ENCODE data around the gene ADO. TPM values are rescaled to one million over a fixed set of nuclear protein-coding genes. Genes with fewer than 3 reads are reported as not detected.

The ADO gene
- total and polyA plus RNA-seq, 9 of the 15 experiments (the other 6 are each of a cell fraction or from before 2014, with no cell fraction given), result 3.0 to 20.0 (median 16.1) TPM

DNA sequence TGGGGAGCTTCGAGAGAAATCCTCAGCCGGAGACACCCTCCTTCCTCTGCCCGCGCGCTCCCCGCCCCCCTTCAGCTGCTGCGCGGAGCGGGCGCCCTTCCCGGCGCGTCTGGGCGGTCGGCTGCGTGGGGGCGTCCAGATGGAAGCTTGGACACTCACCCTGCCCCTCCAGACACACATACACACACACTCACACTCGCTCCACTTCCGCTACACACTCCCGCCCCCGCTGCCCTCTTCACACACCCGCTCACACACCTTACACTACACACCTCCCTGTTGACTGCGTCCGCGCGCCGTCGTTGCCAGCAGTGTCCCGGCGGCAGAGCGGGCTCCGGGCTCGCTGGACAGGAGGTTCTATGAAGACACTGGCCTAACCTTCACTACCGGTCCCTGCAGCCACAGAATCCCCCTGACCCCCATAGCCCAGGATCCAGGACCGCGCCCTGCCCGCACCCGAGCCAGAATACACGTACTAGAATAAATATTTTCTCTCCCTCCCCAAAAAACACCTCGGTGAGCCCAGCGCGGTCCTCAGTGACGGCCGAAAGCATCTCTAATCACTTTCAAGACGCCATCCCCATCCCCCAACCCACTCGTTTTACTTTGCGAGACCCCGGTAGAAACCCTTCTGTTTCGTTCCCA lies 12.7 kb downstream of the ADO start (continued):
- TF ChIP-seq, protein P1, sequence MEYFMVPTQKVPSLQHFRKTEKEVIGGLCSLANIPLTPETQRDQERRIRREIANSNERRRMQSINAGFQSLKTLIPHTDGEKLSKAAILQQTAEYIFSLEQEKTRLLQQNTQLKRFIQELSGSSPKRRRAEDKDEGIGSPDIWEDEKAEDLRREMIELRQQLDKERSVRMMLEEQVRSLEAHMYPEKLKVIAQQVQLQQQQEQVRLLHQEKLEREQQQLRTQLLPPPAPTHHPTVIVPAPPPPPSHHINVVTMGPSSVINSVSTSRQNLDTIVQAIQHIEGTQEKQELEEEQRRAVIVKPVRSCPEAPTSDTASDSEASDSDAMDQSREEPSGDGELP (CRISPR knock-in tag; IDR thresholded peaks at IDR 0.05; ENCODE audit: borderline replicate concordance), result peak; percentile 81; the same call in 1 of the 2 replicates
- TF ChIP-seq KDM5B (IDR thresholded peaks at IDR 0.05; ENCODE audit: insufficient replicate concordance, low read depth, low read length) (peak; percentile 36), E2F8 (IDR thresholded peaks at IDR 0.05; ENCODE audit: low read depth, partially characterized antibody) (peak; percentile 36), GATAD2B (IDR thresholded peaks at IDR 0.05; ENCODE audit: borderline replicate concordance) (no peak), SMAD3 (CRISPR knock-in tag; conservative IDR thresholded peaks at IDR 0.05) (no peak), ZEB2 (IDR thresholded peaks at IDR 0.05) (peak; percentile 35; the same call in 1 of the 2 replicates), KAT2B (IDR thresholded peaks at IDR 0.05; ENCODE audit: low read depth, low read length) (no peak), GTF2A2 (tag; IDR thresholded peaks at IDR 0.05) (no peak), JUNB (CRISPR knock-in tag; conservative IDR thresholded peaks at IDR 0.05) (no peak), ZNF444 (CRISPR knock-in tag; IDR thresholded peaks at IDR 0.05) (no peak), HMGN3 (IDR thresholded peaks at IDR 0.05; ENCODE audit: borderline replicate concordance, extremely low read depth, insufficient read length, low read depth, low read length) (peak; percentile 48), CBFA2T2 (conservative IDR thresholded peaks at IDR 0.05) (peak; percentile 23; the same call in 1 of the 2 replicates), RBFOX2 (IDR thresholded peaks at IDR 0.05; ENCODE audit: low read depth, low read length) (peak; percentile 37; the same call in 1 of the 2 replicates), STAT5A (IDR thresholded peaks at IDR 0.05; ENCODE audit: borderline replicate concordance, low read length) (no peak), ARID1B (IDR thresholded peaks at IDR 0.05) (peak; percentile 54; the same call in 1 of the 2 replicates), KAT8 (IDR thresholded peaks at IDR 0.05; ENCODE audit: low read depth) (no peak), ETV5 (CRISPR knock-in tag; IDR thresholded peaks at IDR 0.05; ENCODE audit: low read depth) (peak; percentile 72), HLTF (IDR thresholded peaks at IDR 0.05) (0 out of 2 replicates have a peak, but pooled peaks have one; percentile 48), HDAC1 (IDR thresholded peaks at IDR 0.05) (peak in 1 of 2 experiments; percentile 61; a peak in 1 of 4 replicates), SMARCC2 (IDR thresholded peaks at IDR 0.05; ENCODE audit: low read depth) (0 out of 2 replicates have a peak, but pooled peaks have one; percentile 36), MTA1 (IDR thresholded peaks at IDR 0.05; ENCODE audit: borderline replicate concordance) (no peak)
- TF ChIP-seq, protein P2, sequence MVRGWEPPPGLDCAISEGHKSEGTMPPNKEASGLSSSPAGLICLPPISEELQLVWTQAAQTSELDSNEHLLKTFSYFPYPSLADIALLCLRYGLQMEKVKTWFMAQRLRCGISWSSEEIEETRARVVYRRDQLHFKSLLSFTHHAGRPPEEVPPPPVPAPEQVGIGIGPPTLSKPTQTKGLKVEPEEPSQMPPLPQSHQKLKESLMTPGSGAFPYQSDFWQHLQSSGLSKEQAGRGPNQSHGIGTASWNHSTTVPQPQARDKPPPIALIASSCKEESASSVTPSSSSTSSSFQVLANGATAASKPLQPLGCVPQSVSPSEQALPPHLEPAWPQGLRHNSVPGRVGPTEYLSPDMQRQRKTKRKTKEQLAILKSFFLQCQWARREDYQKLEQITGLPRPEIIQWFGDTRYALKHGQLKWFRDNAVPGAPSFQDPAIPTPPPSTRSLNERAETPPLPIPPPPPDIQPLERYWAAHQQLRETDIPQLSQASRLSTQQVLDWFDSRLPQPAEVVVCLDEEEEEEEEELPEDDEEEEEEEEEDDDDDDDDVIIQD (CRISPR knock-in tag; IDR thresholded peaks at IDR 0.05), result no peak
- TF ChIP-seq, protein P3, sequence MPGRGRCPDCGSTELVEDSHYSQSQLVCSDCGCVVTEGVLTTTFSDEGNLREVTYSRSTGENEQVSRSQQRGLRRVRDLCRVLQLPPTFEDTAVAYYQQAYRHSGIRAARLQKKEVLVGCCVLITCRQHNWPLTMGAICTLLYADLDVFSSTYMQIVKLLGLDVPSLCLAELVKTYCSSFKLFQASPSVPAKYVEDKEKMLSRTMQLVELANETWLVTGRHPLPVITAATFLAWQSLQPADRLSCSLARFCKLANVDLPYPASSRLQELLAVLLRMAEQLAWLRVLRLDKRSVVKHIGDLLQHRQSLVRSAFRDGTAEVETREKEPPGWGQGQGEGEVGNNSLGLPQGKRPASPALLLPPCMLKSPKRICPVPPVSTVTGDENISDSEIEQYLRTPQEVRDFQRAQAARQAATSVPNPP (IDR thresholded peaks at IDR 0.05; ENCODE audit: borderline replicate concordance, insufficient read depth, insufficient read length), result no peak

Data from K562 (cell line).